ENCODE measurements around the gene TBXAS1.

DNA sequence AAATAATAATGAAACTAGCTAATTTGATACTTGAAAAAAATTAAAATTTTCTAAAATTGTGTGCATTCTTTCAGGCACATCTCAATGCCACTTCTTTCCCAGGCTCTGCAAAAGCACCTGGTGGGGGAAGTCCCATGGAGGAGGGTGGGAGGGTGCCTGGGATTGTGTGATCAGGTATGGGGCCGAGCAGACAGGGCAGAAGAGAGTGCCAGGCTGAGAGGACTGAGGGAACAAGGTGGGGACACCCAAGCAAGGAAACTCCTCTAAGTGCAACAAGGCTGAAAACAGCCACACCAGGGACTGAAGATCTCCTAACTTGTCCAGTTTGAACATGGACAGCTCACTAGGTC lies 219.9 kb downstream of the TBXAS1 start:
- no peak for TF ChIP-seq GATA1 (IDR thresholded peaks at IDR 0.05; ENCODE audit: low read depth, low read length)
- TF ChIP-seq POLR2A (IDR thresholded peaks at IDR 0.05; ENCODE audit: low read length) = no peak

Measured in erythroblast (primary cell).